Measurements from ENCODE around the gene PRKCE. TPM values are rescaled to one million over a fixed set of nuclear protein-coding genes. Genes with fewer than 3 reads are reported as not detected.

Gene PRKCE
- total RNA-seq, 1 experiment from 2014 or later = 14.0 TPM

DNA sequence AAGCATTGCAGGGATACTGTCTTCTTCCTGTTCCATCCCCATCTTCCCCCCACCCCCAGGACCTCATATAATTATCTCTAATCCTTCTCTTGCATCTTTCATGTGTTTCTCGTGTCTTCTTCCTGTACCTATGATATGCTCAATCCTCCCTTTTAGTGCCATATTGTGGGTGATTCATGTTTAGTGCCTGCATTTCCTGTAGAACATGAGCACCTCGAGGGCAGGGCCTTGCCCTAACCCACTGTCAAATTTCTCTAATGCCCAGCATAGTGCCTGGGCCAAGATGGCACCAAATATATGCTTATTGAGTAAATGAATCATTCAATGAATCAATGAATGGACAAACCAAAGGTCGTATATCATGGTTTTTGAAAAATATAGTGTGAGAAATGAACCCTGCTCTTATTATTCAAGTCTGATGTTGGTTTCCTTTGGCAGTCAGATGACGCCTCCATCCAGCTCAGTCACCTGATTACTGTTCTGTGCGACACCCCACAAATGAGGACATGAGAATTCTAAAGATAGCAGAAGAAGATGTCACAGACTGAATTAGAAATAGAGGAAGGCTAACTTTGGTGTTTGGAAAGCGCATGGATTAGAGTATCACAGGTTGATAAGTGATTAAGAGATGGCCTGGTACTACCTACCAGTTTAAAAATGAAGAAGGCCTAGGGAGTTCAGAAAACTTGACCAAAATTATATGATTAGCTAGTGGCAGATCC, 278.4 kb downstream of the PRKCE start:
- BruUV-seq (replicated peaks) = no TSS peak
- Histone ChIP-seq H3K27me3 (ENCODE audit: control insufficient read depth, insufficient read depth, low read length) (no peaks in the 10 kb centered on the region), H3K36me3 (ENCODE audit: control insufficient read depth, insufficient read depth, low read length) (no peaks in the 10 kb centered on the region), H3K4me3 (ENCODE audit: low read depth in 2 of 2, low read length in 2 of 2) (no peak overlapping the region), H3K4me1 (ENCODE audit: control insufficient read depth, insufficient read depth, low read length) (no peaks in the 10 kb centered on the region), H3K27ac (ENCODE audit: low read length) (no peak overlapping the region), H3K9me3 (ENCODE audit: control insufficient read depth, insufficient read depth, low read depth, low read length) (no peaks in the 10 kb centered on the region)
- POLR2A ChIA-PET = no interaction called here
- intact Hi-C loops (cut with micrococcal nuclease; ENCODE audit: unreplicated experiment) (no loop called here), in situ Hi-C loops (cut with HindIII; ENCODE audit: low pct_unique_long_range_greater_than_20kb, low sequenced_read_pairs) (no loop called here)
- ATAC-seq = no peak
- no peak for DNase-seq (ENCODE audit: low read depth, low spot score)
- CTCF ChIA-PET = no interaction called here
- TF ChIP-seq TCF7L2 (IDR thresholded peaks at IDR 0.05; ENCODE audit: low read depth, low read length) = no peak
- TF ChIP-seq, protein P1, sequence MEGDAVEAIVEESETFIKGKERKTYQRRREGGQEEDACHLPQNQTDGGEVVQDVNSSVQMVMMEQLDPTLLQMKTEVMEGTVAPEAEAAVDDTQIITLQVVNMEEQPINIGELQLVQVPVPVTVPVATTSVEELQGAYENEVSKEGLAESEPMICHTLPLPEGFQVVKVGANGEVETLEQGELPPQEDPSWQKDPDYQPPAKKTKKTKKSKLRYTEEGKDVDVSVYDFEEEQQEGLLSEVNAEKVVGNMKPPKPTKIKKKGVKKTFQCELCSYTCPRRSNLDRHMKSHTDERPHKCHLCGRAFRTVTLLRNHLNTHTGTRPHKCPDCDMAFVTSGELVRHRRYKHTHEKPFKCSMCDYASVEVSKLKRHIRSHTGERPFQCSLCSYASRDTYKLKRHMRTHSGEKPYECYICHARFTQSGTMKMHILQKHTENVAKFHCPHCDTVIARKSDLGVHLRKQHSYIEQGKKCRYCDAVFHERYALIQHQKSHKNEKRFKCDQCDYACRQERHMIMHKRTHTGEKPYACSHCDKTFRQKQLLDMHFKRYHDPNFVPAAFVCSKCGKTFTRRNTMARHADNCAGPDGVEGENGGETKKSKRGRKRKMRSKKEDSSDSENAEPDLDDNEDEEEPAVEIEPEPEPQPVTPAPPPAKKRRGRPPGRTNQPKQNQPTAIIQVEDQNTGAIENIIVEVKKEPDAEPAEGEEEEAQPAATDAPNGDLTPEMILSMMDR (IDR thresholded peaks at IDR 0.05) = no peak
- TF ChIP-seq SIN3A (IDR thresholded peaks at IDR 0.05; ENCODE audit: borderline replicate concordance, insufficient read depth, low read depth, low read length) = no peak
- no peak for TF ChIP-seq POLR2AphosphoS5 (IDR thresholded peaks at IDR 0.05; ENCODE audit: low read depth, low read length)
- TF ChIP-seq REST (IDR thresholded peaks at IDR 0.05; ENCODE audit: insufficient read depth in 1 of 2, low read depth in 2 of 2, low read length in 1 of 2) = no peak

GRCh38 chr2:45930396-45930792, 278.9 kb downstream of the PRKCE start:
- no peak for ATAC-seq
- Histone ChIP-seq H3K27ac (ENCODE audit: low read length) (no peak overlapping the region), H3K36me3 (ENCODE audit: control insufficient read depth, insufficient read depth, low read length) (no peaks in the 10 kb centered on the region), H3K9me3 (ENCODE audit: control insufficient read depth, insufficient read depth, low read depth, low read length) (no peaks in the 10 kb centered on the region), H3K4me1 (ENCODE audit: control insufficient read depth, insufficient read depth, low read length) (no peaks in the 10 kb centered on the region), H3K4me3 (ENCODE audit: low read depth in 2 of 2, low read length in 2 of 2) (no peak overlapping the region), H3K27me3 (ENCODE audit: control insufficient read depth, insufficient read depth, low read length) (no peaks in the 10 kb centered on the region)
- CTCF ChIA-PET = no interaction called here
- POLR2A ChIA-PET = no interaction called here
- BruUV-seq (replicated peaks) = no TSS peak
- no peak for TF ChIP-seq SIN3A (IDR thresholded peaks at IDR 0.05; ENCODE audit: borderline replicate concordance, insufficient read depth, low read depth, low read length)
- no peak for TF ChIP-seq TCF7L2 (IDR thresholded peaks at IDR 0.05; ENCODE audit: low read depth, low read length)
- no peak for TF ChIP-seq POLR2AphosphoS5 (IDR thresholded peaks at IDR 0.05; ENCODE audit: low read depth, low read length)
- TF ChIP-seq REST (IDR thresholded peaks at IDR 0.05; ENCODE audit: insufficient read depth in 1 of 2, low read depth in 2 of 2, low read length in 1 of 2) = no peak
- TF ChIP-seq, protein P1 (IDR thresholded peaks at IDR 0.05) = no peak
- in situ Hi-C loops (cut with HindIII; ENCODE audit: low pct_unique_long_range_greater_than_20kb, low sequenced_read_pairs) = no loop called here
- intact Hi-C loops (cut with micrococcal nuclease; ENCODE audit: unreplicated experiment) = no loop called here
- DNase-seq (ENCODE audit: low read depth, low spot score) = no peak
